Measurements from ENCODE around the gene CPTP.

The CPTP gene

DNA sequence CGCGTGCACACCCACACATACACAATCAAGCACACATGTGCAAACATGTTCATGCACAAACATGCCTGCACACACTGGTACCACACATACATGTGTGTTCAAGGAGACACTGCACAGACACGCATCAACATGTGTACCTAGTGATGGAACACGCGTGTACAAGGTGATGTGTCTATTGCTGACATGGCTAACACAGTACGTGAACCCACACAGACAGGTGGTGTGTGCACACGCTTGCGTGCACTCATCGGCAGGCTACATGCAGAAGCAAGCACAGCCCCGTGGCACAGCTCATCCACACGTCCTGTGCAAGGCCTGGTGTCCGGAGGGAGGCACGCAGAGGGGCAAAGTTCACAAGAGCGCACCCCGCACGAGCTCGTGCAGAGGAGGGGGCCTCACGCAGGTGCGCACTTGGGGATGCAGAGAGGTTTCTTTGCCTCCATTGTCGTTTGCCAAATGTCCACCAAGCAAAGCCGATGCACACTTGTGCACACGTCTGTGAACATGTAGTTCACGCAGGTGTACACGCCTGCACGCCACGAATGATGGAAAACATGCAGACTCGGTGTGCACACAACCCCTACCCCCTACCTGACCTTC lies 17.8 kb upstream of the CPTP start:
- no peak overlapping the region for H3K27ac ChIP-seq (ENCODE audit: low read depth, low read length)
- peak overlapping the region in 3 of 5 donors; percentile 62 to 75 (median 69) for H3K9ac ChIP-seq (ENCODE audit: low read length in 5 of 5)

DNA sequence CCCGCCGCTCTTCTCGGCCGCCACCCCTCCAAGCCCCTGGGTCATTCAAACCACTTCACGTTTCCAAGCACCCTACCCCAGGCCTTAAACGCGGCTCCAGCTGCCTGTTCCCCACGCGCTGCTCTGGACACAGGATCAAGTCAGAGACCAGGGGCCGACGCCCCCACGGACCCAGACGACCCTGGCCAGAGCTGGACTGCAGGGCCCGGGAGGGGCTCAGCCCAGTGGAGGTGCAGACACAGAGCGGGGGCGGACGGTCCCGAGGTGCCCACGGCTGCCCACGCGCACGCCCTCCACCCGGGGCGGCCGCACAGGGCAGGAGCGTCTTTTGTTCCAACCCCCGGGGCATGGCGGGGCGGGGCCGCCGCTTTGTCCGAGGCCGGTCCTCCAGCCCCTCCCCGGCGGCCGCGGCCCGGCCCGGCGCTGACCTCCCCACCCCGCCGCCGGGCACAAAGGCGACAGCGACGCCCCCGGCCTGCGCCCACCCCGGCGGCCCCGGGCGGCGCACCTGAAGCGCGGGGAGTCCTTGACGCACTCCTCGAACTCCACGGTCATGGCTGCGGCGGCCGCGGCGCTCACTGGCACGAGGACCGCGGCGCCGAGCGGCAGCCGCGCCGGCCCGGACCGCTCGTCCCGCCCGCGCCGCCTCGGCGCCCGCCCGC lies 17.2 kb upstream of the CPTP start:
- H3K27ac ChIP-seq (ENCODE audit: low read depth, low read length), result no peak overlapping the region
- H3K9me3 ChIP-seq (ENCODE audit: control insufficient read depth in 5 of 5, low read length in 5 of 5), result no peaks in the 10 kb centered on the region
- peaks cover 0 to 27% (median 21%) of the 10 kb centered on the region in 5 donors for H3K36me3 ChIP-seq (ENCODE audit: control insufficient read depth in 5 of 5, insufficient read depth in 5 of 5, low read length in 5 of 5)
- no peaks in the 10 kb centered on the region for H3K27me3 ChIP-seq (ENCODE audit: control insufficient read depth in 5 of 5, insufficient read depth in 4 of 5, low read length in 5 of 5)
- H3K4me1 ChIP-seq (ENCODE audit: control insufficient read depth in 5 of 5, insufficient read depth in 5 of 5, low read length in 5 of 5), result peaks cover 5 to 56% (median 53%) of the 10 kb centered on the region in 5 donors
- H3K9ac ChIP-seq (ENCODE audit: low read length in 5 of 5), result peak overlapping the region in 4 of 5 donors; percentile 58 to 73 (median 66)
- H3K4me3 ChIP-seq (ENCODE audit: low read depth in 1 of 5, low read length in 5 of 5), result peak overlapping the region; percentile 26 to 93 (median 78)

More for the DNA sequence above, 17.8 kb upstream of the CPTP start:
- H3K4me3 ChIP-seq (ENCODE audit: low read depth in 1 of 5, low read length in 5 of 5), result peak overlapping the region; percentile 26 to 93 (median 78)
- no peaks in the 10 kb centered on the region for H3K9me3 ChIP-seq (ENCODE audit: control insufficient read depth in 5 of 5, low read length in 5 of 5)
- H3K36me3 ChIP-seq (ENCODE audit: control insufficient read depth in 5 of 5, insufficient read depth in 5 of 5, low read length in 5 of 5), result peaks cover 0 to 20% (median 16%) of the 10 kb centered on the region in 5 donors
- peaks cover 5 to 56% (median 53%) of the 10 kb centered on the region in 5 donors for H3K4me1 ChIP-seq (ENCODE audit: control insufficient read depth in 5 of 5, insufficient read depth in 5 of 5, low read length in 5 of 5)
- H3K27me3 ChIP-seq (ENCODE audit: control insufficient read depth in 5 of 5, insufficient read depth in 4 of 5, low read length in 5 of 5), result no peaks in the 10 kb centered on the region

DNA sequence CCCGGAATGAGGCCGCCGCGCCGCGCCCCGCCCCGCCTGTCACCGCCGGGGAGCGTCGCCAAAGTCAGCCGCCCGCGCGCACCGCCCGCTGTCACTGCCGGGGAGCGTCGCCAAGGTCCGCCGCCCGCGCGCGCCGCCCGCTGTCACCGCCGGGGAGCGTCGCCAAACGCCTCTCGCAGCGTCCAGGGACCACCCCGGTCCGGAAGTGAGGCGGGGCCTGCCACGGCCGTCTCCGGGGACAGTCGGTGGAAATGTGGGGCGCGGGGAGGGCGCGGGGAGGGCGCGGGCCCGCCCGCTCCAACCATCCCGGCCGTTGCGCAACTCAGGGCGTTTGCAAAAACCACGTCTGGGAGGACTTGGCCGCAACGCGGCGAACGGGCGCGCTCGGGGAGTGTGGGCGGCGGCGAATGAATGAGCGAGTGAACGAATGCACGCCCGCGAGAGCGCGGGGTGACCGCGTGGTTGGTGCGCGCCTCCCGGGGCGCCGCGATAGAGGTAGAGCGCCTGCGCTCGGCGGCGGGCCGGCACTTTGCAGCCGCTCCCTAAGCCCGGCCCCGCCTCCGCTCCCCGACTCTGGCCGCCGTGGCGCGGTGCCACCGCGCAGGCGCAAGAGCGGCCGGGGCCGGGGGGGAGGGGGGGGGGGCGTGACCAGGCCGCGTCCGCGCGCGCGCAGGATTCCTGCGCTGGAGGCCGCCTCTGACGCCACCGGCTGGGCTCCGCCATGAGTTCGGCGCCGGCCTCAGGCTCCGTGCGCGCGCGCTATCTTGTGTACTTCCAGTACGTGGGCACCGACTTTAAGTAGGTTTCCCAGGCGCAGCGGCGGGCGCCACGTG lies 16.5 kb upstream of the CPTP start, which contains the start of the genes ACAP3 and PUSL1:
Gene ACAP3 (minus strand): TSS at position 8 of the 833 bp plus-strand sequence. CDS start 115 bp downstream, outside the sequence.
Gene PUSL1 (plus strand): TSS at position 675 of the 833 bp plus-strand sequence. CDS start 47 bp downstream, at position 722.
- H3K36me3 ChIP-seq (ENCODE audit: control insufficient read depth in 5 of 5, insufficient read depth in 5 of 5, low read length in 5 of 5), result peaks cover 0 to 34% (median 28%) of the 10 kb centered on the region in 5 donors
- H3K27ac ChIP-seq (ENCODE audit: low read depth, low read length), result peak within 1 kb of the TSS; percentile 69
- no peaks in the 10 kb centered on the region for H3K27me3 ChIP-seq (ENCODE audit: control insufficient read depth in 5 of 5, insufficient read depth in 4 of 5, low read length in 5 of 5)
- H3K4me3 ChIP-seq (ENCODE audit: low read depth in 1 of 5, low read length in 5 of 5), result peak within 1 kb of the TSS; percentile 62 to 93 (median 78)
- H3K9ac ChIP-seq (ENCODE audit: low read length in 5 of 5), result peak within 1 kb of the TSS in 4 of 5 donors; percentile 64 to 80 (median 70)
- H3K4me1 ChIP-seq (ENCODE audit: control insufficient read depth in 5 of 5, insufficient read depth in 5 of 5, low read length in 5 of 5), result peaks cover 5 to 56% (median 53%) of the 10 kb centered on the region in 5 donors
- H3K9me3 ChIP-seq (ENCODE audit: control insufficient read depth in 5 of 5, low read length in 5 of 5), result no peaks in the 10 kb centered on the region

DNA sequence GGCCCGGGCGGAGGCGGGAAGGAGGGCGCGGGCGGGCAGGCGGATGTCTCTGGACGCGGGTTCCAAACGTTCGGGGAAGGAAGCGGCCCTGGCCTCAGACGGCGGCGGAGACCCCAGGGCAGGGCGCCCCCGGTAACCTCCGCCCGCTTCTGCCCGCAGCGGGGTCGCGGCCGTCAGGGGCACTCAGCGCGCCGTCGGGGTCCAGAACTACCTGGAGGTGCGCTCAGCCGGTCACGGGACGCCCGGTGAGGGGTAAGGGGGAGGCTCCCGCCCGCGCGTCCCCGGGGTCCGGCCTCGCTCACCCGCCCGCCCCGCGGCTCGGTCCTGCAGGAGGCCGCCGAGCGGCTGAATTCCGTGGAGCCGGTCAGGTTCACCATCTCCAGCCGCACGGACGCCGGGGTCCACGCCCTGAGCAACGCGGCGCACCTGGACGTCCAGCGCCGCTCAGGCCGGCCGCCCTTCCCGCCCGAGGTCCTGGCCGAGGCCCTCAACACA lies 15.8 kb upstream of the CPTP start:
- Histone ChIP-seq H3K27ac (ENCODE audit: low read depth, low read length) (peak overlapping the region; percentile 60), H3K4me1 (ENCODE audit: control insufficient read depth in 5 of 5, insufficient read depth in 5 of 5, low read length in 5 of 5) (peaks cover 5 to 52% (median 50%) of the 10 kb centered on the region in 5 donors), H3K9me3 (ENCODE audit: control insufficient read depth in 5 of 5, low read length in 5 of 5) (no peaks in the 10 kb centered on the region), H3K4me3 (ENCODE audit: low read depth in 1 of 5, low read length in 5 of 5) (peak overlapping the region in 4 of 5 donors; percentile 61 to 81 (median 70)), H3K36me3 (ENCODE audit: control insufficient read depth in 5 of 5, insufficient read depth in 5 of 5, low read length in 5 of 5) (peaks cover 0 to 41% (median 35%) of the 10 kb centered on the region in 5 donors), H3K9ac (ENCODE audit: low read length in 5 of 5) (peak overlapping the region in 4 of 5 donors; percentile 64 to 80 (median 70)), H3K27me3 (ENCODE audit: control insufficient read depth in 5 of 5, insufficient read depth in 4 of 5, low read length in 5 of 5) (no peaks in the 10 kb centered on the region)

DNA sequence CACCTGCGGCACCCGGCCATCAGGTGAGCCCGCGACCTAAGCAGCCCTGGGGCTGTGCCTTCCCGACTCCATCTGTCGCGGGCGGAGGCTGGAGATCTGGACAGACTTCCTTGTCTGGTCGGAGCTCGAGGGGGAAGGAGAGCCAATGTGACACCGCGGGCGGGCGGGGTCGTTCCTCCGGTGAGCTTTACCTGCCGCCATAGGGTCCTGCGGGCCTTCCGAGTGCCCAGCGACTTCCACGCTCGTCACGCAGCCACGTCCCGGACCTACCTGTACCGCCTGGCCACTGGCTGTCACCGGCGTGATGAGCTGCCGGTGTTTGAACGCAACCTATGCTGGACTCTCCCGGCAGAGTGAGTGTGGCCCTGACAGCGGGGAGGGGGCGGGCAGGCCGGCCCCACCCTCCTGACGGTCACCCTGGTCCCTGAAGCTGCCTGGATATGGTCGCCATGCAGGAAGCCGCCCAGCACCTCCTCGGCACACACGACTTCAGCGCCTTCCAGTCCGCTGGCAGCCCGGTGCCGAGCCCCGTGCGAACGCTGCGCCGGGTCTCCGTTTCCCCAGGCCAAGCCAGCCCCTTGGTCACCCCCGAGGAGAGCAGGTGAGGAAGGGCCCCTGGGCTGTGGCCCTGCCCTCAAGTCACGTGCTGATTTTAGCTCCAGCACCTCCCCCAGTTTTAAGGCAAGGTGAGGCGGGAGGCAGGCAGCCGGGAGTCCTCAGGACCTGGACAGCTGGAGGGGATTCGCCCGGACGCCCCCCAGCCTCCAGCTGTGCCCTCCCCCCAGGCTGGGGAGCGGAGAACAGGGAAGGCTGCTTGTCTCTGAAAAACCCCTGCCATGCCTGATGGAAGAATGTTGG lies 15.1 kb upstream of the CPTP start:
- H3K9ac ChIP-seq (ENCODE audit: low read length in 5 of 5), result peak overlapping the region in 4 of 5 donors; percentile 64 to 80 (median 70)
- H3K9me3 ChIP-seq (ENCODE audit: control insufficient read depth in 5 of 5, low read length in 5 of 5), result no peaks in the 10 kb centered on the region
- peaks cover 0 to 48% (median 42%) of the 10 kb centered on the region in 5 donors for H3K36me3 ChIP-seq (ENCODE audit: control insufficient read depth in 5 of 5, insufficient read depth in 5 of 5, low read length in 5 of 5)
- H3K27me3 ChIP-seq (ENCODE audit: control insufficient read depth in 5 of 5, insufficient read depth in 4 of 5, low read length in 5 of 5), result no peaks in the 10 kb centered on the region
- peak overlapping the region in 4 of 5 donors; percentile 61 to 81 (median 70) for H3K4me3 ChIP-seq (ENCODE audit: low read depth in 1 of 5, low read length in 5 of 5)
- H3K4me1 ChIP-seq (ENCODE audit: control insufficient read depth in 5 of 5, insufficient read depth in 5 of 5, low read length in 5 of 5), result peaks cover 5 to 45% (median 43%) of the 10 kb centered on the region in 5 donors
- peak overlapping the region; percentile 60 for H3K27ac ChIP-seq (ENCODE audit: low read depth, low read length)

DNA sequence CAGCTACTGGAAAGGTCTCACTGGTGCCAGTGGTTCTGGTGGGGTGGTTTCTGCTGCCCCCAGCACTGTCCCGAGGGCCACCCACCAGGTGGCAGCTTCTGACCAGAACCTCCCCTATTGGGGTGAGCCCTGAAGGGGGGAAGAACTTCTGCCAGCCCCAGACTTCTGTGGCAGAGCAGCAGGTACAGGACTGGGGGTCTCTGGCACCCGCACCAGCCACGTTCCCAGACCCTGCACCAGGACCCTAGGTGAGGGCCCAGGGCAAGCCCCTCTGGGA lies 14.6 kb upstream of the CPTP start:
- no peak overlapping the region for H3K4me3 ChIP-seq (ENCODE audit: low read depth in 1 of 5, low read length in 5 of 5)
- no peak overlapping the region for H3K27ac ChIP-seq (ENCODE audit: low read depth, low read length)
- H3K36me3 ChIP-seq (ENCODE audit: control insufficient read depth in 5 of 5, insufficient read depth in 5 of 5, low read length in 5 of 5), result peaks cover 0 to 53% (median 47%) of the 10 kb centered on the region in 5 donors
- peak overlapping the region in 1 of 5 donors; percentile 80 for H3K9ac ChIP-seq (ENCODE audit: low read length in 5 of 5)
- H3K27me3 ChIP-seq (ENCODE audit: control insufficient read depth in 5 of 5, insufficient read depth in 4 of 5, low read length in 5 of 5), result no peaks in the 10 kb centered on the region
- H3K4me1 ChIP-seq (ENCODE audit: control insufficient read depth in 5 of 5, insufficient read depth in 5 of 5, low read length in 5 of 5), result peaks cover 5 to 39% (median 37%) of the 10 kb centered on the region in 5 donors
- no peaks in the 10 kb centered on the region for H3K9me3 ChIP-seq (ENCODE audit: control insufficient read depth in 5 of 5, low read length in 5 of 5)

DNA sequence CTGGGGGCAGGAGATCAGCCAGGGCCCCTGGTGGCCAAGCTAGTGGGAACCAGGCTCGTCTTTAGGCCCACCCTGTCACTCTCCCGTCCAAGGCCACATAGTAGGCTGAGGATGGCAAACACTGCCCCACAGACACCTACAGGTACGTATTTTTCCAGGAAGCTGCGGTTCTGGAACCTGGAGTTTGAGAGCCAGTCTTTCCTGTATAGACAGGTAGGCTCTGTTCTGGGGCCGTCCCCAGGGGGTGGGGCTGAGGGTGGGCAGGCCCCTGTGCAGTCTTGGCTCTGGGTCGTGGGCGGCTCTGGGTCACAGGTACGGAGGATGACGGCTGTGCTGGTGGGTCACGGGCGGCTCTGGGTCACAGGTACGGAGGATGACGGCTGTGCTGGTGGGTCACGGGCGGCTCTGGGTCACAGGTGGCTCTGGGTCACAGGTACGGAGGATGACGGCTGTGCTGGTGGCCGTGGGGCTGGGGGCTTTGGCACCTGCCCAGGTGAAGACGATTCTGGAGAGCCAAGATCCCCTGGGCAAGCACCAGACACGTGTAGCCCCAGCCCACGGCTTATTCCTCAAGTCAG lies 14.0 kb upstream of the CPTP start:
- H3K36me3 ChIP-seq (ENCODE audit: control insufficient read depth in 5 of 5, insufficient read depth in 5 of 5, low read length in 5 of 5), result peaks cover 0 to 57% (median 48%) of the 10 kb centered on the region in 5 donors
- no peak overlapping the region for H3K27ac ChIP-seq (ENCODE audit: low read depth, low read length)
- H3K9me3 ChIP-seq (ENCODE audit: control insufficient read depth in 5 of 5, low read length in 5 of 5), result no peaks in the 10 kb centered on the region
- H3K4me1 ChIP-seq (ENCODE audit: control insufficient read depth in 5 of 5, insufficient read depth in 5 of 5, low read length in 5 of 5), result peaks cover 5 to 34% (median 32%) of the 10 kb centered on the region in 5 donors
- no peak overlapping the region for H3K4me3 ChIP-seq (ENCODE audit: low read depth in 1 of 5, low read length in 5 of 5)
- no peak overlapping the region for H3K9ac ChIP-seq (ENCODE audit: low read length in 5 of 5)
- no peaks in the 10 kb centered on the region for H3K27me3 ChIP-seq (ENCODE audit: control insufficient read depth in 5 of 5, insufficient read depth in 4 of 5, low read length in 5 of 5)

DNA sequence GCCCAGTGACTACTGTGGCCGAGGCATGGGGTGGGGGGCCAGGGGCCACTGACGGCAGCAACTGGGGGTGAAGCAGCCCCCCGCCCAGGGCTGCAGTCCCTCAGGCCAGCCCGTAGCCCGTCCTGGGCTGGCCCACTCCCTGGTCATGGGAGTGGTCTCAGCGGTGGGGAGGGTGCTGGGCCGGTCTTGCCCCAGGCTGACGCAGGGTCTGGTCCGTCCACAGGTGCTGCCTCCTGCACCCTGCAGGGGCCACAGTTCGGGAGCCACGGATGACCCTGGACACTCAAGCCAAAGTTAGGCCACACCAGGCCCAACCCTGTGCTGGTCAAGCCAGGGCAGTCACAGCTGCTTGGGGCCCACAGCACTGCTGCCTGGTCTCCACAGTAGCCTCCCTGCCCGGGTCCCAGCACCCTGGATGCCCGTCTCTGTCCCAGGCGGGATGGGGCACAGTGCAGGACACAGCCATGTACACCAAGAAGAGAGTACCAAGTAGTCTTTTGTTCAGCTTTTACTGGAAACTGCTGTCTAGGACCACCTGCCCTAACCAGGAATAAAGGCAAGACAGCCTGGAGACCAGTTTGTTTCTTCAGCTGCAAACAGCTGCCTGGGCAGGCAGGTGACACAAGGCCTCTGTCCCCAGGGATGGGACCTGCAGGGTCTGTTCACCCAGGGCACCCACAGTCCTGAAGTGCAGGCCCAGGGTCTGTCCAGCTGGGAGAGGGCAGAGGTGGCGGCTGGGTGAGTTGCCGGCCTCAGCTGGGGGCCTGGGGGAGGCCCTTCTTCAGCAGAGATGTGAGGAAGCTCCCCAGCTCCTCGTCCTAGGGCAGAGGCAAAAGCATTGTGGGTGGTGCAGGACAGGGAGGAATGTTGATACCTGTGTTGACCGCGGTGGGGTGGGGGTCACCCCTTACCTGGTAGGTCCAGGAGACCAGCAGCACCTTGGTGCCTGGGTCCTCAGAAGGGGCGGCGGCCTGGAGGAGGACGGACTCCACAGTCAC lies 13.2 kb upstream of the CPTP start:
- H3K4me1 ChIP-seq (ENCODE audit: control insufficient read depth in 5 of 5, insufficient read depth in 5 of 5, low read length in 5 of 5), result peaks cover 4 to 26% (median 24%) of the 10 kb centered on the region in 5 donors
- no peaks in the 10 kb centered on the region for H3K27me3 ChIP-seq (ENCODE audit: control insufficient read depth in 5 of 5, insufficient read depth in 4 of 5, low read length in 5 of 5)
- no peak overlapping the region for H3K27ac ChIP-seq (ENCODE audit: low read depth, low read length)
- H3K36me3 ChIP-seq (ENCODE audit: control insufficient read depth in 5 of 5, insufficient read depth in 5 of 5, low read length in 5 of 5), result peaks cover 0 to 61% (median 48%) of the 10 kb centered on the region in 5 donors
- H3K9me3 ChIP-seq (ENCODE audit: control insufficient read depth in 5 of 5, low read length in 5 of 5), result no peaks in the 10 kb centered on the region
- no peak overlapping the region for H3K4me3 ChIP-seq (ENCODE audit: low read depth in 1 of 5, low read length in 5 of 5)
- no peak overlapping the region for H3K9ac ChIP-seq (ENCODE audit: low read length in 5 of 5)

Data from subcutaneous abdominal adipose tissue (tissue), 5 donors.